Daoy (cell line): ENCODE data around the gene EFEMP2. TPM values are rescaled to one million over a fixed set of nuclear protein-coding genes. Genes with fewer than 3 reads are reported as not detected.
"Not testable (repeated sequence)": the region's sequence is repeated elsewhere in the genome, so short reads cannot be mapped to it uniquely, and the experiment has no call there.

Source experiments
- DNase-seq: peaks from one replicate; pipeline ENCODE4 v3.0.0-alpha.2; 2015; ENCODE audit warnings: low read depth
- total RNA-seq: library from RNA; depleted of rRNA; stranded (reverse); fragments of >200 nt; shearing (Covaris generic); gene quantifications from 2 replicates; pipeline ENCODE4 v1.2.3, GENCODE V29; 2014

EFEMP2 gene
- total RNA-seq, 1 experiment from 2014 or later, result 7.1 TPM

DNA sequence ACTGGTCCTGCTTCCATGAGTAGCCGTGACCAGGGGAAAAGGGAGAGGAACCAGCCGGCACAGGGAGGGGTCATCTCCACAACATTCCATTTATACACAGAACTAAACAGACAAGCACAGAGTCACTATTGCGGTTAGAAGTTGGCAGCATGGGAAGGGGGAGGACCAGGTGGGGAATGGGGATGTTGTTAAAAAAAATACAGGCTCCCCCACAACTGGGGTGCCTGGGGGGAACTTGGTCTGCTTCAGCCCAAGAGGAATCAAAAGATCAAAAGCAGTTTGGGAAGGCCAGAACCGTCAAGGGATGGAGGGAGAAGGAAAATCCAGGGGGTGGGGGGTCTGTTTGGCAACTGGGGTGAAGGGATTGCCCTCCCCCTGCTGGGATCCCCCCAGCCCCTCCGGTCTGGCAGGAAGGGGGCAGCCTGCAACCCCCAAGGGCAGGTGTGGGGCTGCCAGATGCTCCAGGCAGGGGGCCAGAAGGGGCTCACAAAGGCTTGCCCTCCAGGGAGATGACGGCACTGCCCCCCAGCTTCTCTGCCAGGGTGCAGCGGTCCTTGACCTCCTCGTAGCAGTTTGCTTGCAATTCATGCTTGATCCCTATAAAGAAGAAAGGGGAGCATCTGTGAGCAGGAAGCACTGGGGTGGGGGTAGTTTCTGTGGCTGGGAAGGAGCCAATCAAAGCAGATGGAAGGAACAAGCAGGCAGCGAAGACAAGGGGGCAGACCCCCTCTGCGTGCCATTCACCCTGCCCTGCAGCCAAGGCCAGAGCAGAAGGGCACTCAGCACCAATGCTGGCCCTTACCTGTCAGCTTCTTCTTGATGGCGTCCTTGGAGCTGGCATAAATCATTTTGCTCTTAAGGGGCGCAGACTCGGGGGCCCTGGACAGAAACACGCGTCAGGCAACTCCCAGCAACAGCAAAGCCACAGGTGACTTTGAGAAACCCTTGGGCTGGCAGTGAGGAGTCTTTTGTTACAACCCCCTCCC is 17.5 kb downstream of the EFEMP2 start:
- DNase-seq, result no peak

DNA sequence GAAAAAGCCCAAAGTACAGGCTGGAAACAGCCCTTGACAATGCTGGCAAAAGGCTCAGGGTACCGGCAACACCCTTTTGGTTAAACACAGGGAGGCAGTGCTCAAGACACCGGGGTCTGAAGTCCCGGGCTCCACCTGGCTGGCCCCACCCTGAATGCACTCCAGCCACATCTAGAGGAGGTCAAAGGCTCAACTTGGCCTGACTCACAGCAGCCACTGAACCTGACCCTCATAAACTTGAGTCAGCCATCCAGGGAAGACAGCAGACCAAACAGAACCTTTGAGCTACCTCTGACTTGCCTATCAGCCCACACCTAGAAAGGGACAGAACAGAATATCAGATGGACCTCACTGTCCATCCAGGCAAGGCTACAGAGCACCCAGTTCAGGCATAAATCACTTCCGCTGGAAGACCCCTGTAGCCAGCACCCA is 18.4 kb downstream of the EFEMP2 start:
- no peak for DNase-seq

DNA sequence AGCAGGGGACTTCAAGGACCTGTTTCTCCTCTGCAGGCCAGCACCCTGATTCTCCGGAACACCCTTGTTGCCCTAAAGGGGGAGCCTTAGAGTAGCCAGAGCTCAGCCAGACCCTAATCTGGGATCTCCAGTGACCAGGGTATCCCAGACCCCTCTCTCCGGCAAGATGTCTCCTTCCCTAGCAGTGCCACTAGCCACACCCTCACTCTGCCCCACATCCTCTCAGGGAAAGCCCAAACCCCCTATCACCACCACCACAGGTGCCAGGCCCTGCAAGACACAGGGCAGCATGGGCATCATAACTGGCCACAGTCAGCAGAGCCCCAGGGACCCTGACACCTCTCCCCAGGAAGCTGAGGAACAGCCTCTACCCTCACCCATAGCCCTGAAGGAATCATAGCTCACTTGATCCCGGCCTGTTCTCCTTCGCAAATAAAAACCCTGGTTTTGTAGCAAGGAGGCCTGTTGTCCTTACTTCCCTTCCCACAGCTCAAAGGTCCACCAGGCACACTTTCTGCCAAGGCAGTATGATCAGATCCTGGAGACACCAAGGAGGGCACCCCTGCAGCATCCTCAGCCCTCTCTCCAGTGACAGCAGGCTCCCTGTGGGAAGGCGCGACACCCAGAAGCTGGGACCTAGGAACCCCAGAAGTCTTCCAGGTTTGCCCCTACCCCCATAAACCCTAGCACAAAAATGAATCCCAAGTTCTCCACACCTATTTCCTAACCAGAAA is 19.2 kb downstream of the EFEMP2 start:
- no peak for DNase-seq

GRCh38 chr11:65852508-65853245 is 19.9 kb downstream of the EFEMP2 start:
- no peak for DNase-seq

DNA sequence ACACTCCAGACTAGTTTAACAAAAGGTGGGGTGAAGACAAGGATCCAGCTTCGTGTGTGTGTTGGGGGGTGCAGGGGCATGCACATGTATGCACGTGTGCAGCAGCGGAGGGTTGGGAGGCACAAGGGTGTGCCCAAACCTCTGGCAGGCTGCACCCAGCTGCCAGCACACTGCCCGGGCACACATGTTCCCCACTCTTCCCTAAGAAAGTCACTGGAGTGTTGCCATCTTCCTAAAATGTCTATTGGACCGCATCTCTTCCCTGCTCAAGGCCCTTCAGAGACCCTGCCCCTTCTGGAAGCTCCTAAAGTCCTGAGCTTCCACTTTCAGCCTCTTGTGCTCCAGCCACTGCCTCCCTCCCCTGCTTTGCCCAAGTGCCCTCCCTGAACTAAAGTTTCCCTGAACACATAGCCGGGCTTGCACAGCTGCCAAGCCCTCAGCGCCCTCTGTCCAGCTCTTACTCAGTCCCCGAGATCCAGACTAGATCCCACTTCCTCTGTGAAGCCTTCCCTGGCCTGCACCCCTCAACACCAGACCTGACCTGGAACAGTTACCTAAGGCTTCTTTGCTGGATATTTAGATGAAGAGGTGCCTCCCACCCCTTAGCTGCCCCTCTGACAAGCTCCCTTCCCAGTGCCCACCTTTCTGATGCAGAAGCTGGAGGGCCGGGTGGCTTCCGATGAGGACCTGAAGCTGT is 20.6 kb downstream of the EFEMP2 start:
- DNase-seq, result no peak

DNA sequence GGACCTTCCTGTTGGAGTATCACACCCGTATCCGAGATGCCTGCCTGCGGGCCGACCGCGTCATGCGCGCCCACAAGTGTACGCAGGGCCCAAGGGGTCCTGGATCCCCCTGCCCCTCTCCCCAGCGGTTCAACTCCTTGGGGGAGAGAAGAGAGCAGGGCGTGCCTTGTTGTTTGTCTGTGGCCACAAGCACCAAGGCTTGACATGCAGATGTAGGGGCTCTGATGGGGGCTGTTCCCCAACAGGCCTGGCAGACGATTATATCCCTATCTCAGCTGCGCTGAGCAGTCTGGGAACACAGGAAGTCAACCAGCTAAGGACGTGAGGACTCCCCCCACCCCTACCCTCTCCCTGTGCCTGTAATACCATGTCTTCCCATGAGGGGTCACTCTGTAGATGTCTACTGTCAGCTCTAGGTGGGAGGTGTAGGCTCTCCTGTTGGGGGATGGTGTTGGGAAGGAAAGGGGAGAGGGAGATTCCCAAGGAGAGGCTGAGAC is 21.5 kb downstream of the EFEMP2 start:
- peak; percentile 54 for DNase-seq

- DNase-seq, result no peak
These were observed 22.1 kb downstream of the EFEMP2 start for GRCh38 chr11:65850217-65851082.

DNA sequence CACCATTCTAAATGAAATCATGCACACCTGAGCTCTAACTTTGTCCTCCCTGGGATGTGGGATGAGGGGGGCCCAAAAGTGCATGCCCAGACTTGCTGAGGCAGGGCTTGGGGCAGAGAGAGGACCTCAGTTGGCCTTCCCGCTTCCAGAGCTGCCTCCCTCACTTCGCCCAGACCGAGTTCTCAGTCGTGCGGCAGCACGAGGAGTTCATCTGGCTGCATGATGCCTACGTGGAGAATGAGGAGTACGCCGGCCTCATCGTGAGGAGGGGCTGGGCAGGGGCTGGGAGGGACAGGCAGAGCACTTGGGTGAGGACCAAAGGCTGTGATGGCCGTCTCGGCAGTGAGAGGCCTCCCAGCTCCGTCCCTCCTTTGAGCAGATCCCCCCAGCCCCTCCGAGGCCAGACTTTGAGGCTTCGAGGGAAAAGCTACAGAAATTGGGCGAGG is 22.8 kb downstream of the EFEMP2 start:
- no peak for DNase-seq

GRCh38 chr11:65849366-65849765 is 23.2 kb downstream of the EFEMP2 start:
- no peak for DNase-seq

- not testable (repeated sequence) for DNase-seq
These were observed 23.9 kb downstream of the EFEMP2 start for GRCh38 chr11:65848693-65849092.

- DNase-seq, result no peak
These were observed 24.9 kb downstream of the EFEMP2 start for GRCh38 chr11:65847746-65848145.

- no peak for DNase-seq
These were observed 28.2 kb downstream of the EFEMP2 start for GRCh38 chr11:65844231-65844872.

GRCh38 chr11:65843811-65844210 is 28.8 kb downstream of the EFEMP2 start:
- DNase-seq, result no peak

GRCh38 chr11:65842144-65842543 is 30.5 kb downstream of the EFEMP2 start:
- DNase-seq, result no peak

GRCh38 chr11:65834202-65834601 is 38.4 kb downstream of the EFEMP2 start:
- DNase-seq, result no peak

DNA sequence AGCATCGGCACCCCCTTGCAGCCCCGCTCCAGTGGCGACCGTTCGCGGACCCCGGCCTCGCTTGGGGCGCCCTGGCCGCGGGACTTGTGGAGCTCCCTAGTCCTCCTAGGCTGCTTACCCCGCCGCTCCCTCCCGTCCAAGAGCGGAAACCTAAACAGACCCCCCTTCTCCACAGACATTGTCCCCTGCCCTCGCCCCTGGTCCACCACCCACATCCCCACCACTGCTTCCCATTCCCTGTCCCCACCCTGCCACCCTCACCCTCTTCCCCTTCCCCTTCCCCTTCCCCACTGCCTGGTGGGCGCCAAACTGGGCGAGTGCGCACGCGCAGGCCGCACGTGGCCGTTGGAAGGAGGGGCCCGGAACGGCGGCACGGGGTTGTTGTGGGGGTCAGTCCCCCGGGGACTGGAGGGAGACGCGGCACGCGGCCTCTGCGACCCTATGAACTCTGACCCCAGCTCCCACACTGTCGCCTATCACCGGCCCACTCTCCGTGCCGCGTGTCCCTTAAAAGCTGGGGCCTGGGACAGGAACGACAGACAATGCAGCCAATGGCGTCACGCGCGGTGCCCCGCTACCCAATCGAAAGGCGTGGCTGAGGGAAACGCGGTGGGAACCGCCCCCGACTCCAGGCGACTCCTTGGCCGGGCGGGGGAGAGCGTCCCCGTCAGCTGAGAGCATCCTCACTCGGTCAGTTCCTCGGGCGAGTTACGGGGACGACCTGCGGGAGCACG is 39.1 kb downstream of the EFEMP2 start, which contains the start of gene SNX32:
Gene SNX32, plus strand, starts transcription at position 667 of the 734 bp plus-strand sequence. CDS start 103 bp downstream, outside the sequence.
- DNase-seq, result peak; percentile 94

DNA sequence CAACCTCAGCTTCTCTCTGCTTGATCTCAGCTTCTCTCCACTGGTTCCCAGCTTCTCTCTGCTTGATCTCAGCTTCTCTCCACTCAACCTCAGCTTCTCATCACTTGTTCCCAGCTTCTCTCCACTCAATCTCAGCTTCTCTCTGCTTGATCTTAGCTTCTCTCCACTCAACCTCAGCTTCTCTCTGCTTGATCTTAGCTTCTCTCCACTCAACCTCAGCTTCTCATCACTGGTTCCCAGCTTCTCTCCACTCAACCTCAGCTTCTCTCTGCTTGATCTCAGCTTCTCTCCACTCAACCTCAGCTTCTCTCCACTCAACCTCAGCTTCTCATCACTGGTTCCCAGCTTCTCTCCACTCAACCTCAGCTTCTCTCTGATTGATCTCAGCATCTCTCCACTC is 40.4 kb downstream of the EFEMP2 start:
- not testable (repeated sequence) for DNase-seq

- no peak for DNase-seq
These were observed 43.1 kb downstream of the EFEMP2 start for GRCh38 chr11:65829459-65829858.
